Measurements from ENCODE around the gene HABP4.
"Not testable (repeated sequence)": the region's sequence is repeated elsewhere in the genome, so short reads cannot be mapped to it uniquely, and the experiment has no call there.

HABP4 gene

GRCh38 chr9:96498796-96499195, 48.8 kb downstream of the HABP4 start:
- no peak overlapping the region for H3K27ac ChIP-seq
- TF ChIP-seq ZFX (IDR thresholded peaks at IDR 0.05; ENCODE audit: borderline replicate concordance), result no peak
- TF ChIP-seq, protein P1, sequence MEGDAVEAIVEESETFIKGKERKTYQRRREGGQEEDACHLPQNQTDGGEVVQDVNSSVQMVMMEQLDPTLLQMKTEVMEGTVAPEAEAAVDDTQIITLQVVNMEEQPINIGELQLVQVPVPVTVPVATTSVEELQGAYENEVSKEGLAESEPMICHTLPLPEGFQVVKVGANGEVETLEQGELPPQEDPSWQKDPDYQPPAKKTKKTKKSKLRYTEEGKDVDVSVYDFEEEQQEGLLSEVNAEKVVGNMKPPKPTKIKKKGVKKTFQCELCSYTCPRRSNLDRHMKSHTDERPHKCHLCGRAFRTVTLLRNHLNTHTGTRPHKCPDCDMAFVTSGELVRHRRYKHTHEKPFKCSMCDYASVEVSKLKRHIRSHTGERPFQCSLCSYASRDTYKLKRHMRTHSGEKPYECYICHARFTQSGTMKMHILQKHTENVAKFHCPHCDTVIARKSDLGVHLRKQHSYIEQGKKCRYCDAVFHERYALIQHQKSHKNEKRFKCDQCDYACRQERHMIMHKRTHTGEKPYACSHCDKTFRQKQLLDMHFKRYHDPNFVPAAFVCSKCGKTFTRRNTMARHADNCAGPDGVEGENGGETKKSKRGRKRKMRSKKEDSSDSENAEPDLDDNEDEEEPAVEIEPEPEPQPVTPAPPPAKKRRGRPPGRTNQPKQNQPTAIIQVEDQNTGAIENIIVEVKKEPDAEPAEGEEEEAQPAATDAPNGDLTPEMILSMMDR (IDR thresholded peaks at IDR 0.05), result no peak

DNA sequence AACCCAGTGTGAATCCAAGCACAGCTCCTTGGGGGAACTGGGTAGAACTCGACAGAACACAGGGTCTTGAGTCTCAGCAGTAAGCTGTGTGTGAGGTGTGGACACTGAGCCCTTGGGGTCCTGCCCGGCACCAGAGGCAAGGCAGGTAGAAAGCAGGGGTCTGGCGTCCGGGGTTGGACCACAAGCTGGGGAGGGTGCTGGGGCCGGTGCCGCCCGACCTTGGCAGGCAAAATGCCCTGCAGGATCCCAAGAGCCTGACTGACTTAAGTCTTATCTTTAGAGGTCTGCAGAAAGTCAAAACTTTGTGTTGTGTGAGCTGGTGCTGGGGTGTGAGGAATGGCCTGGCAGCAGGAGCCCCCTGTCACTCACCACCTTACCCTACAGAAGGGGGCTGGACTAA, 49.3 kb downstream of the HABP4 start:
- H3K27ac ChIP-seq, result no peak overlapping the region
- TF ChIP-seq, protein P1 (IDR thresholded peaks at IDR 0.05), result no peak
- TF ChIP-seq ZFX (IDR thresholded peaks at IDR 0.05; ENCODE audit: borderline replicate concordance), result no peak

- H3K27ac ChIP-seq, result no peak overlapping the region
- TF ChIP-seq ZFX (IDR thresholded peaks at IDR 0.05; ENCODE audit: borderline replicate concordance), result no peak
- TF ChIP-seq, protein P1 (IDR thresholded peaks at IDR 0.05), result no peak
Observed at GRCh38 chr9:96500696-96501632, 51.0 kb downstream of the HABP4 start.

- TF ChIP-seq, protein P1 (IDR thresholded peaks at IDR 0.05), result no peak
- TF ChIP-seq ZFX (IDR thresholded peaks at IDR 0.05; ENCODE audit: borderline replicate concordance), result no peak
- H3K27ac ChIP-seq, result no peak overlapping the region
Observed at GRCh38 chr9:96501633-96502538, 51.9 kb downstream of the HABP4 start.

DNA sequence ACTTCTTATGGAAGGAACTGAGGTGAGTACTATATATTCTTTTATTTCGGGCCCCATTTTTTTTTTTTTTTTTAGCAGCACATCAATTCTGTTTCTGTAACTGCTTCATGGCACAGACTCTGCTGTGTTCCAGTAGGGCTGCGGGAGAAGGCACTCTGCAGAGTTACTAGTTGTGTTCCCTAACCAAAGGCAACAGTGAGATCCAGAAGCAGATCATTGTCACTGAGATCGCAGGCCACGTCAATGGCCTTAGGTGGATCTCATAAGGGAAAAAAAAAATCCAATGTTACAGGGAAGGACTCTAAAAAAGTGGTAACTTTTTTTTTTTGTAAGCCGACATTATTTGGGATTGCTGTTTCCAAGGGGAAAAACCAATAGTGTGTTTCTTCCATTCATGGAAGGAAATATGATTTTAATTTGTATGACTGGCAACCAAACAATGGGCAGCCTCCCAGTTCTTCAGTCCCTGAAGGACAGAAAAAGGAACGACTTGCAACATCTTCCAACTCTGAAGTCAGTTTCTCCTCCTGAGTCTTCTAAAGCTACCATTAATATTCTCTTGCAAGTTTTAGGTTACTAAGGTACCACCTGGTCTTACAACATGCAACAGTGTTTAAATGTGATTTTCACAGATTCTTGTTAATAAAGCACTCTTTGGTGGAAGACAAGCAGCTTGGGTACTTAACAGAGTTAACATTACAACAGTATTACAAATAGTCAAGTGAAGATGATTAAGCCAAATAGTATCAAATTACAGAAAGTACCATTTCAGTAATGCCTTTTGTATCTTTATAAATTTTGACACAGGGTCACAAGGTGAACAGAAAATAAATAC, 52.8 kb downstream of the HABP4 start:
- TF ChIP-seq, protein P1 (IDR thresholded peaks at IDR 0.05), result no peak
- TF ChIP-seq ZFX (IDR thresholded peaks at IDR 0.05; ENCODE audit: borderline replicate concordance), result no peak
- H3K27ac ChIP-seq, result no peak overlapping the region

- not testable (repeated sequence) for H3K27ac ChIP-seq
Observed at GRCh38 chr9:96503374-96503748, 53.4 kb downstream of the HABP4 start.

DNA sequence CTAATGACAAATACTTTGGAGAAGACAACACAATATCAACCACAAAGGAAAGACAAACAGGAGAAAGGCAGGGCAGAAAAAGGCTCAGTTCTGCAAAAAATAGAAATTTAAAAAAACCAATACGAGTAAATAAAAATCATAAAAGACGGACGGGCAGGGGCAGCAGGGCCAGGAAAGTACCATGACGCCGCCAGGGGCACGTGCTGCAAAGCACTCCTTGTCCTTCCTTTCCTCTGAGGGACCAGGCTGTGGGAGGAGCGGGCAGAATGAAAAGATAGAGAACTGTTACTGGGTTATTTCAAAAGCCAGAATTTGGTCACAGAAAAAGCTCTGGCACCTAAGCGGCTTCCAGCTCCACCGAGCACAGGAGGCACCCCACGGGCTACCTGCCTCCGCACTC, 53.9 kb downstream of the HABP4 start:
- TF ChIP-seq, protein P1 (IDR thresholded peaks at IDR 0.05), result no peak
- TF ChIP-seq ZFX (IDR thresholded peaks at IDR 0.05; ENCODE audit: borderline replicate concordance), result no peak

More for the DNA sequence above, 53.9 kb downstream of the HABP4 start:
- no peak overlapping the region for H3K27ac ChIP-seq

Data from 22Rv1 (cell line).